Measurements from ENCODE around the gene OR2F2. TPM values are rescaled to one million over a fixed set of nuclear protein-coding genes. Genes with fewer than 3 reads are reported as not detected.
A peak's percentile ranks its signal among the peaks of the same experiment; 100 is the strongest.

Gene OR2F2, protein sequence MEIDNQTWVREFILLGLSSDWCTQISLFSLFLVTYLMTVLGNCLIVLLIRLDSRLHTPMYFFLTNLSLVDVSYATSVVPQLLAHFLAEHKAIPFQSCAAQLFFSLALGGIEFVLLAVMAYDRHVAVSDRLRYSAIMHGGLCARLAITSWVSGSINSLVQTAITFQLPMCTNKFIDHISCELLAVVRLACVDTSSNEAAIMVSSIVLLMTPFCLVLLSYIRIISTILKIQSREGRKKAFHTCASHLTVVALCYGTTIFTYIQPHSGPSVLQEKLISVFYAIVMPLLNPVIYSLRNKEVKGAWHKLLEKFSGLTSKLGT
- not detected for polyA plus RNA-seq

DNA sequence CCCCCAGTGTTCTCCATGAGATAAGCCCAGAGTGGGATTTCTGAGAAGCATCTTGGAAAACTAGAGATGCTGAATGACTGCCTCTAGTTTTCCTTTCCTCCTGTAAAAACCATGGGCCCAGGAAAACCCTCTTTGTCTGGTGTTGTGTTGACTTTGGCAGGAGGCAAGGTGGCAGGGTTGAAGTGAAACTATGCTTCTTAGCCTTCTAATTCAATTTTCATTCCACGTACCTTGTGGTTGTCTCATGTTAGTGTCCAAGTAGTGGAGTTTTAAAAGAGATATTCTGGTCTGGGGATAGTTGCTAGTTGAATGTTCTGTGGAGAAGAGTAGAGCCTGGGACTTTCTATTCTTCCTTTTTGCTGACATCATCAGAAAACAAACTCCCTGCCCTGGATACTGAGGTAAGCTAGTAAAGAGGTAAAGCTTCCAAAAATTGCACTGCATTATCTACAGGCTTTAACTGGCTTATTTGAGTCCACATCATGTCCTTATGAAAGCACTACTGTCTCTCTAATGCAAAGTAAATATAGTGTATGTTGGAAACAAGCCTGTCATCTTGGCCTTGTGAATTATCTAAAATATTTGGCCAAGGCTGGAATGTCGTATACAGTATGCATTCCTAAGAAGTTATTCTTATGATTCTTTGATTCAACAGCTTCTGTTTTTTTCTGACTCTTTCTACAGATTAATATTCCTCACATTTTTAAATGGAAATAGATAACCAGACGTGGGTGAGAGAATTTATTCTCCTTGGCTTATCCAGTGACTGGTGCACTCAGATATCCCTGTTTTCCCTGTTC lies at the start of gene OR2F2:
TSS of gene OR2F2 (plus strand) at position 708 of the 800 bp plus-strand sequence. CDS start at position 708, 0 bp downstream.
- 49 to 77% (median 74%) methylated on average over 3 of the region's 3 CpGs for WGBS, 3 donors
- H3K27ac ChIP-seq (ENCODE audit: low read depth, low read length) = no peak within 1 kb of the TSS

DNA sequence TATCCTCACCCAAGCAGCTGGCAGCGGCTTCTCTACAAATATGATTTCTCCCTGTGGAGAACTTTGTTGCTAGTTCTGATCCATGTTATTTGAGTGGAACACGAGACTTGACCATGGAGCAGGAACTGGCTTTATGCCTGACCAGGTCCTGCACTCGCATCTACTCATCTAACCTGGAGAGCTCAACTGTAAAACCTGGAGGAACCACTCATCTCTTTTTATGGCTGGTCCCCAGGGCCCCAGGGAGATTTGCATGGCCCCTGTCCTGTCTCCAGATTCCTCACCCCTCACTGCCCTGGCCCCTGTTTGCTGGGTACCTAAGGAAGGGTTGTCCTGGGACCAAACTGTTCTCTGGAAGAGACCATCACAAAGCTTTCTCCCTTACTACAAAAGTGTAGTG lies 49.1 kb upstream of the OR2F2 start:
- H3K27ac ChIP-seq (ENCODE audit: low read depth, low read length) = no peak overlapping the region
- WGBS, 3 donors = 80 to 86% (median 80%) methylated on average over 3 of the region's 3 CpGs

DNA sequence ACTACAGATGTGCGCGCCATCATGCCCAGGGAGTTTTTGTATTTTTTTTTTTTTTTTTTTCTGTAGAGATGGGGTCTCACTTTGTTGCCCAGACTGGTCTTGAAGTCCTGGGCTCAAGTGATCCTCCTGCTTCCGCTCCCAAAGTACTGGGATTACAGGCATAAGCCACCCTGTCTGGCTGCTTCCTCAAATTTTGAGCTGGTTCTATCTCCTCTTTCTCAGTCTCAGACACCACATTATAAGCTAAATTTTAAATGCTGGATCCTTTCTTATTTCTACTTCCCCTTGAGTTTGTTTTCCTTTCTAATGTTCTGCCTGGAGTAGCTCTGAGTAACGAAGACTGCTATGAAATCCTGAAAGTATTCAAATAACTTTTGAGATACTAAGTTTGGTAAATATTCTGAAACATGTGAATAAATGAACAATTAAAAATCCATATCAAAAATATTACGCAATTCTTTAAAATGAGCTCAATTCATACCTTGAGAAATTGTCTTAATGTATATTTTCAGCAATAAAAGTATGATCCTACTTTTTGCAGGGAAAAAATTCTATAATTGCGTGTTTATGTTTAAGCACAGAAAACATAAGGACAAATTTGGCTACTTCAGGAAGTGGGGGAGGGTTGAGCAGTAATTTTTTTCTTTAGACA lies 48.1 kb upstream of the OR2F2 start:
- no peak overlapping the region for H3K27ac ChIP-seq (ENCODE audit: low read depth, low read length)
- 91 to 95% (median 93%) methylated on average over 6 of the region's 6 CpGs for WGBS, 3 donors

DNA sequence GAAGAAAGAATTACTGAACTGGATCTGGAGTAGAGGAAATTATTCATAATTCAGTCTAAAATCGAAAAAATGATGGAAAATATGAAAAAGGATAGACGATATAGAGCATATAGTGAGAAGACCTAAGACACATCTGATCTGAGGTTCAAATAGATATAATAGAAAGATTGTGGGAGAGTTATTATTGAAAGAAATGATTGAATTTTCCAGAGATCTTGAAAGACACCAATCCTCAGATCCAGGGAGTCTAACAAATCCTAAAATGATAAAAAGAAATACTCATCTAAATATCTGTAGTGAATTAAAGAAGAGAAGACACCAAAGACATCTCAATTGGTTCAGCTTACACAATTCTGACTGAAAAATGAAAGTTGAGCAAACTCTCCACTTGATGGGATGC lies 46.0 kb upstream of the OR2F2 start:
- 94 to 97% (median 96%) methylated on average over 2 of the region's 2 CpGs for WGBS, 3 donors

DNA sequence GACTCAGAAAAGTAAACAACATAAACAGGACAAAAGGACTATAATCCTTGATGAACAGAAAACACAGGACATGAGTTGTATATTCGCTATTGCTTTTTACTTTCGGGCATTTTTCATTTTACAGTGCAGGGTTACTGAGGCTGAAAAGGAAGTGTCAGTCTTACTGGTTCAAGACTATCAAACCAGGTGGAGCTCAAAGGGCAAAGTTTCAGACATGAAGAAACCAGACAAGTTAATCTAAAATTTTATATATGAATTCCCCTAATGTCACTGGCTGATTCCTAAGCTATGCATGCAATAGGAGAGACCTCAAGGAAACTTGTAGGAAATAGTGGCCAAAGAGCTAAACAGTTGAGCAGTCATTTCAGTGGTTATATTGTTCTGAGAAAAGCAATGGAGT lies 44.5 kb upstream of the OR2F2 start:
- H3K27ac ChIP-seq (ENCODE audit: low read depth, low read length) = no peak overlapping the region
- 97 to 99% (median 99%) methylated on average over 2 of the region's 2 CpGs for WGBS, 3 donors

More for the DNA sequence above, 46.0 kb upstream of the OR2F2 start:
- H3K27ac ChIP-seq (ENCODE audit: low read depth, low read length) = no peak overlapping the region

DNA sequence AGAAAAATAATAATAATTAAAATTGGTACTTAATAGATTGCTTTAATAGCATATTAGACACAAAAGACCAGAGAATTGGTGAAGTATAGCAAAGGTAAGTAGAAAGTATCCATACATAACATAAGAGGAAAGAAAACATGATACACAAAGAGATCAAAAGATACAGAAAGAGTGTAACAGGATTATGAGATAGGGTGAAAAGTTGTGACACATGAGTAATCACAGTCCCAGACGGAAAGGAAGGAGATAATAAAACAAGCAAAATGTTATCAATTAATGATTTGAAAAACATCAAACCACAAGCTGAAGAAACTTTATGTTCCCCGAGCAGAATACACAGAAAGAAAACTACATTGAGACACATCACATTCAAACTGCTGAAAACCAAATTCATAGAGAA lies 43.6 kb upstream of the OR2F2 start:
- 42 to 93% (median 87%) methylated on average over 2 of the region's 2 CpGs for WGBS, 3 donors
- no peak overlapping the region for H3K27ac ChIP-seq (ENCODE audit: low read depth, low read length)

DNA sequence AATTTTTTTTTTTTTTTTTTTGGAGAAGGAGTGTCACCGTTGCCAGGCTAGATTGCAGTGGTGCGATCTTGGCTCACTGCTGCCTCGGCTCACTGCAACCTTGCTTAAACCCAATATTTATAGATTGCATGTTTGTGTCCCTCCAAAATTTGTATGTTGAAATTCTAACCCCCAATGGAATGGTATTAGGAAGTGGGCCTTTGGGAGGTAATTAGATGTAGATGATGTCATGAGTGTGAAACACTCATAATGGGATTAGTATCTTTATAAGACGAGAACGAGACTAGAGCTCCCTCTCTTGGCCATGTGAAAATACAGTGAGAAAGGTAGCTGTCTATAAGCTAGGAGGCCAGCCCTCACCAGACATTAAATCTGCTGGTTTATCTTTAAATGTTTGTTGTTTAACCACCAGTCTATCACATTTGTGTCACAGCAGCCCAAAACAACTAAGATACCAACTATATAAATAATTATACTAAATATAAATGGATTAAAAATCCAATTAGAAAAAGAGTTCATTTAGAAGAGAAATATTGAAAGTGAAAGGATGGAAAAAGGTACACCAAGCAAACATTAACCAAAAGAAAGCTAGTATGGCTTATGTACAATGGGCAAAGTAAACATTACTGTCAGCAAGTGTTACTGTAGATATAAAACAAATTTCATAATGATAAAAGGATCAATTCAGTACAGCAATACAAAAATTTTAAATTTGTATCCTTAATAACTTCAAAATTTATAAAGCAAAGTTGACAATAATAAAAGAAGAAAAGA lies 42.3 kb upstream of the OR2F2 start:
- 83 to 87% (median 84%) methylated on average over 5 of the region's 5 CpGs for whole genome bisulfite sequencing, 3 donors
- no peak overlapping the region for H3K27ac ChIP-seq (ENCODE audit: low read depth, low read length)

DNA sequence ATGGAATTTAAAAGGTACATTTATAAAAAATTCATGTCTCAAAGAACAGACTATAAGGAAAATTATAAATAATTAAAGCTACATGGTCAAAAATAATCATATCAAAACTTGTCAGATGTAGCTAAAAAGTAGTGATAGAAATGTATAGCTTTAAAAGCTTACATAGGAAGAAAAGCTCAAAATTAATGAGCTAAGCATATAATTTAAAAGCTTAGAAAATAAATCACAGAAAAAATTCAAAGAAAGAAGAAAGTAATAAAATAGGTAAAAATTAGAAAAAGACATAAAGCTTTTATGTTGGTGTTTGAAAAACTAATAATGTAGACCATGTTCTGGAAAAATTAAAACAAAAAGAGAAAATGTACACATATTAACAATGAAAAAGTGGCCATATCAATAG lies 38.4 kb upstream of the OR2F2 start:
- no peak overlapping the region for H3K27ac ChIP-seq (ENCODE audit: low read depth, low read length)

DNA sequence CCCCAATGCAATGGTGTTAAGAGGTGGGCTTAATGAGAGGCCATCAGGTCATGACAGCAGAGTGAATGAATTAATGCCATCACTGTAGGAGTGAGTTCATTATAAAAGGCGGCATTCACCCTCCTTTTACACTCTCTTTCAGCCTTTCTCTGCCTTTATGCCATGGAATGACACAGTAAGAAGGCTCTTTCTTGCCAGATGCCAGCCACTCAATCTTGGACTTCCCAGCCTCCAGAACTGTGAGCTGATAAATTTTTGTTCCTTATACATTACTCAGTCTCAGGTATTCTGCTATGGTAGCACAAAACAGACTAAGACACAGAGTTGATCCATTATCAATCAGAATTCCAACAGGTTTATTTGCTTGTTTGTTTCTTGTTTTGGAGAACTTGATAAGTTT lies 36.2 kb upstream of the OR2F2 start:
- WGBS, 3 donors = 93 to 100% (median 100%) methylated on average over 1 of the region's 1 CpG
- no peak overlapping the region for H3K27ac ChIP-seq (ENCODE audit: low read depth, low read length)

DNA sequence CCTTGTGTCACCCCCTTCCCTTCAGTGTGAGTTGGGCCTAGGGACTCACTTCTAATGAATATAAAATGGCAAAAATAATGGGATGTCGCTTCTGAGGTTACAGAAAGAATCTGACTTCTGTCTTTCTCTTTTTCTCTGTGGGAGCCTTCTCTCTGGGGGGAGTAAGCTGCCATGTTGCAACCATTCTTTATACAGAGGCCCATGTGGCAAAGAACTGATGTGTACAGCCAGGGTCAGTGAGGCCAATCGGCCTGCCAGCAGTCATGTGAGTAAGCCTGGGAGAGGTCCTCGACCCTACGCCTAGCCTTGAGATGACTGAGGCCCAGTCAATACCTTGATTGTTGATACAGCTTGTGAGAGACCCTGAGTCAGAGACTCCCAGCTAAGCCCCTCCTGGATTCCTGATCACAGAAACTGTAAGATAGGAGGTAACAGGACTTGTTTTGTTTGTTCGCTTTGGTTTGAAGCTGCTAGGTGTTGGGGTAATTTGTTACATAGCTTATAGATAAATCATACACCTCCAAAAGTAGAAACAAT lies 34.7 kb upstream of the OR2F2 start:
- 42 to 75% (median 73%) methylated on average over 5 of the region's 5 CpGs for WGBS, 3 donors
- H3K27ac ChIP-seq (ENCODE audit: low read depth, low read length) = no peak overlapping the region

DNA sequence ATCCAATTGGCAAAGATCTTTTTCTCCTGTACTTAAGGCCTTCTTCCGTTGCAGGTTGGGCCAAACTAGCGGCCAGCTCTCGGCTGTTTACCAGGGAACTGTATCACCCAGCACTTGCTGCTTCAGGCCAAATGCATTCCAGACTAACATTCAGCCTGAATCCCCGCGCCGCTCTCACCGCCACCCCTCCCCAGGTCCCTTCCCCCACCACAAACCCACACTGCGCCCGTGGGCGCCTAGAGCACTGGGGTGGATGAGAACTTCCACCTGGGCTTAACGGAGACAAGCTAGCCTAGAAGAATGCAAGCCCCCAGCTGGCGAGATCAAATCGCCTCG lies 33.7 kb upstream of the OR2F2 start:
- 0% methylated on average over 14 of the region's 14 CpGs for WGBS, 3 donors
- H3K27ac ChIP-seq (ENCODE audit: low read depth, low read length) = peak overlapping the region; percentile 44

DNA sequence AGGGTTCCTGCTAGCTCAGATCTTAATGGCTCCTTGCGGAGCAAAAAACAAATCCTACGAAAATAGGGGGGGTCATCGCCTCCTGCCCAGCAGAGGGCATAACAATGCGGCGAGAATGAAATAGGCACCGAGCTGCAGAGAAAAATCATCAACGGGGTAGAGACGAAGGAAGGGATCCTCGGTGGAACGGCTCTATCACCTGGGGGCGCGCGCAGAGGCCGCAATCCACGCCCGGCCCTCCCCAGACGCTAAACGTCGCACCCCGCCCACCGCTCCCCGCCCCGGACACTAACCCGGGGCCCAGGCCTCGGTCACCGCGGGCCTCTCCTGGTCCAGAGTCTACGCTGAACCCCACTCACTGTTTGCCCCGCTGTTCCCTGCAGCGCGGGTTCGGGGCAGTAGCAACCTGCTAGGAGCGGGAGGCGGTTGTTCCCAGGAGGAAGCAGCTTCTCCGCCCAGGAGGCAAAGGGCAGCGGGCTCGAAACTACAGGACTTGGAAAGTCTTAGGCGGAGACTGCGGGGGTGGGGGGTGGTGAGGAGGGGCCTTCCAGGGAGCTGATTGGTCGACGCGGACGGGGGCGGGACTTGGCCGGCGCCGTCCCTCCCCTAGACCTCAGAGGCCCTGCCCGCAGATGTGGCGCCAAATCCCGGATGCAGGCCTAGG lies 33.2 kb upstream of the OR2F2 start, which contains the start of gene TCAF1:
TSS of gene TCAF1 (minus strand) at position 509 of the 664 bp plus-strand sequence. CDS start 25,568 bp downstream, outside the sequence.
- peak within 1 kb of the TSS; percentile 44 for H3K27ac ChIP-seq (ENCODE audit: low read depth, low read length)
- 0 to 1% (median 0%) methylated on average over 50 of the region's 50 CpGs for WGBS, 3 donors

DNA sequence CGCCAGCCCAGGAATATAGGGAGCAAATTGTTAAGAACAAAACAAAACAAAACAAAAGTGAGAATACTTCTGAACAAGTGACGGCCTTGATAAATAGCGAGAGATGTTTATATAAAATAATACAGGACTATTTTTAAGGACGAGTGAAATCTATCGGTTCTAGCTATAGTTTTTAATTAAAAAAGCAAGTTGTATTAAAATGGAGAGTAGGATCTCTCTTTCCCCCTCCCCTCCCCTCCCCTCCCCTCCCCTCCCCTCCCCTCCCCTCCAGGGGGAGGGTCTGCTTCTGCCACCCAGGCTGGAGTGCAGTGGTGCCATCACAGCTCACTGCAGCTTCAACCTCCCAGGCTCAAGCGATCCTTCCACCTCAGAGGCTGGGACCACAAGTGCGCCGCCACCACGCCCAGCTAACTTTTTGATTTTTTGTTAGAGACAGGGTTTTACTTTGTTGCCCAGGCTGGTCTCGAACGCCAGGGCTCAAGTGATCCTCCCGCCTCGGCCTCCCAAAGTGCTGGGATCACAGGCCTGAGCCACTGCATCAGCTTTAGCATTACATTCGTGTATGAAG lies 32.6 kb upstream of the OR2F2 start:
- no peak overlapping the region for H3K27ac ChIP-seq (ENCODE audit: low read depth, low read length)
- 69 to 70% (median 70%) methylated on average over 14 of the region's 14 CpGs for WGBS, 3 donors

DNA sequence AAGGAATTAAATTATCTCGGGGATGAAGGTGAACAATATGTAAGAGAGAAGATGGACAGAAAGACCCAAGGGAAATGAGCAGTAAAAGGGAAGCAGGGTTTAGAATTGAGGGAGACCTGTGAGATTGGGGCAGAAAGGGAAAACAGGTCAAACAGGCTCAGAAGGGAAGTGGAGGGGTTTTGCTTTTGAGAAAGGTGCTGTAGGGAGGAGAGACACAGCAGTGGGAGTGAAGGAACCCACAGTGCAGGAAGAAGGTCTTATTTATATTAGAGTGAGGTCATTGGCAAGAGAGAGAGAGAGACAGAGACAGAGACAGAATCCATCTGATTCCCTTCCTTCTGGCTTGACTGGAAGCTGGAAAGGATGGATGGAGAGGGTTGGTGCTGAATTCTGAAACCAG lies 29.5 kb upstream of the OR2F2 start:
- WGBS, 3 donors = 70 to 95% (median 89%) methylated on average over 1 of the region's 1 CpG
- no peak overlapping the region for H3K27ac ChIP-seq (ENCODE audit: low read depth, low read length)

DNA sequence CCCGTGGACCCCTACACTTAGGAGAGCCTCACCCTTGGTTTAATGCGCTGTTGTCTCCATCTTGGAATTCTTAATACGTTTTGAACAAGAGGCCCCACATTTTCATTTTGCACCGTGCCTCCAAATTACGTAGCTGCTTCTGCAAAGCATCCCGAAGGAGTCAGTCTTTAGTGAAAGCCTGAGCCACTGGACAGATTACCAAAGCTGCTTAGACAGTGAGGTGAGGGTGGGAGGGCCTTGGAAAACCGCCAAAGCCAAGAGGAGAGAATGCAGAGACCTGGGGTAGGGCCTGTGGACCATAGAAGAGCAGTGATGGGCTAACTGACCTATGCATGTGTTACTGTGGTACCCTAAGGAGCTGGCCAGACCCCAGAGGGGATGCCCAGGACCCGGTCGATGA lies 28.9 kb upstream of the OR2F2 start:
- no peak overlapping the region for H3K27ac ChIP-seq (ENCODE audit: low read depth, low read length)
- WGBS, 3 donors = 86 to 89% (median 86%) methylated on average over 9 of the region's 9 CpGs

DNA sequence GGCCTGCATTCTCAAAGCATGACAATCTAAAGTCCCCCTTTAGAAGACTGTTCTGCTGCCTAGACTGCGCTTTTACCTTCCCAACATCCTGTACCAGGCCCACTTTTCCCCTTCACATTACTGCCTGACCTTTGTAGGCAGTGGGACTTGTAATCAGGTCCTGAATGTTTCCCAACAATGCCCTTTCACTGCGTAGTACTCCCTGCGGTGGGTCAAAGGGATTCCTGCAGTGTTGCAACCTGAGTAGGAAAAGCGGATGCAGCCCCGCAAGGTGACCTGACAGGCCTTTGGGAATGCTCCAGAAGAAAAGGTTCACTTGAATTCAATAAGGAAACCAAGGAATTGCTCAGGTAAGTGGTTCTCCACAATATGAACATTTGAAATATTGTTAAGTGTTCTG lies 28.1 kb upstream of the OR2F2 start:
- H3K27ac ChIP-seq (ENCODE audit: low read depth, low read length) = no peak overlapping the region

DNA sequence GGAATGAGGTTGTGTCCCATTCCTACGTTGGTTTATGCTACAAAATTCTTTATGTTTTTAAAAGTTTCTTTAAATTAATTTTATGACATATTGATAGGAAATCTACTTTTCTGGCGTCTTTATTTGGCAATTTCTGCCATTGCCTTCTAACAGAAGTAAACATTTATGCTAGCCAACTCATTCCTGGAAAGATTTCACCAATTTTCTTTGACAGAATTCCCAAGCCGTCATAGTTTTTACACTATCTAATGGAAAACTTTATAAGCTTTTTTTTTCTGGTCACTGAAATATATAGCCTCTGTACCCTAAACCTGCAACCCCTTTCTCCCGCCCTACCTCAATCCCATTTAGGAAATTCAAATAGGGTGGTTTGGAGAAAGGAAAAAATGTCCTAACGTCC lies 26.9 kb upstream of the OR2F2 start:
- WGBS, 3 donors = 64 to 70% (median 66%) methylated on average over 5 of the region's 5 CpGs
- no peak overlapping the region for H3K27ac ChIP-seq (ENCODE audit: low read depth, low read length)

More for the DNA sequence above, 28.1 kb upstream of the OR2F2 start:
- WGBS, 3 donors = 91% methylated on average over 5 of the region's 5 CpGs

DNA sequence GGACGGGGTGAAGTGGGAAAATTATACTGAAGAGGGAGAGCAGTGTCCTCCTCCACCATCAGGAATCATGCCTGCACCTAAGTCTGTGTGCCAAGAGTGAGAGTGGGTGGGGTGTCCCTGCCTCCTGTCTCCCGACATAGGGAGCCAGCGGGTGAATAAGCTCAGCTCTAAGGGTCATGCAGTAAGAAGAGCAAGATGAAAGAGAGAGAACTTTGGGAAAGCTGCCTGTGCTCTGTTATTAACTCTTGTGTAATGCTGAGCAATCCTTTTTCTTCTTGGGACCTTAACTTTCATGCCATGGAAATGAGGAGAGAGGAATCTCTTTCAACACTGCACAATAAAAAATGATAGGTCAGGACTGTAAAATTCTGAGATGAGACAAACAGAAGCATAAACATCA lies 25.2 kb upstream of the OR2F2 start:
- H3K27ac ChIP-seq (ENCODE audit: low read depth, low read length) = no peak overlapping the region
- WGBS, 3 donors = 47 to 81% (median 63%) methylated on average over 3 of the region's 3 CpGs
